ENCODE results near the gene RAD51D.

RAD51D gene

GRCh38 chr17:35138218-35138617 is 18.6 kb upstream of the RAD51D start:
- H3K9me3 ChIP-seq (ENCODE audit: control insufficient read depth in 1 of 2, low read length in 2 of 2) = no peaks in the 10 kb centered on the region
- no peak overlapping the region for H3K4me3 ChIP-seq (ENCODE audit: low read depth in 1 of 2, low read length in 2 of 2)
- peaks cover 43 to 56% of the 10 kb centered on the region in 2 donors for H3K36me3 ChIP-seq (ENCODE audit: control insufficient read depth in 1 of 2, insufficient read depth in 2 of 2, low read length in 2 of 2)
- peaks cover 0 to 8% of the 10 kb centered on the region in 2 donors for H3K4me1 ChIP-seq (ENCODE audit: control insufficient read depth in 1 of 2, insufficient read depth in 2 of 2, low read length in 2 of 2)
- H3K27me3 ChIP-seq (ENCODE audit: low read depth, low read length) = no peaks in the 10 kb centered on the region
- no peak overlapping the region for H3K27ac ChIP-seq (ENCODE audit: low read length)

GRCh38 chr17:35135322-35135721 is 15.7 kb upstream of the RAD51D start:
- no peak overlapping the region for H3K27ac ChIP-seq (ENCODE audit: low read length)
- H3K36me3 ChIP-seq (ENCODE audit: control insufficient read depth in 1 of 2, insufficient read depth in 2 of 2, low read length in 2 of 2) = peaks cover 61 to 80% of the 10 kb centered on the region in 2 donors
- no peaks in the 10 kb centered on the region for H3K9me3 ChIP-seq (ENCODE audit: control insufficient read depth in 1 of 2, low read length in 2 of 2)
- no peak overlapping the region for H3K4me3 ChIP-seq (ENCODE audit: low read depth in 1 of 2, low read length in 2 of 2)
- no peaks in the 10 kb centered on the region for H3K27me3 ChIP-seq (ENCODE audit: low read depth, low read length)
- H3K4me1 ChIP-seq (ENCODE audit: control insufficient read depth in 1 of 2, insufficient read depth in 2 of 2, low read length in 2 of 2) = no peaks in the 10 kb centered on the region

- no peak overlapping the region for H3K27ac ChIP-seq (ENCODE audit: low read length)
- peaks cover 59 to 69% of the 10 kb centered on the region in 2 donors for H3K36me3 ChIP-seq (ENCODE audit: control insufficient read depth in 1 of 2, insufficient read depth in 2 of 2, low read length in 2 of 2)
- no peaks in the 10 kb centered on the region for H3K4me1 ChIP-seq (ENCODE audit: control insufficient read depth in 1 of 2, insufficient read depth in 2 of 2, low read length in 2 of 2)
- H3K9me3 ChIP-seq (ENCODE audit: control insufficient read depth in 1 of 2, low read length in 2 of 2) = no peaks in the 10 kb centered on the region
- H3K4me3 ChIP-seq (ENCODE audit: low read depth in 1 of 2, low read length in 2 of 2) = no peak overlapping the region
- H3K27me3 ChIP-seq (ENCODE audit: low read depth, low read length) = no peaks in the 10 kb centered on the region
Observed at GRCh38 chr17:35132816-35133550, 13.3 kb upstream of the RAD51D start.

- peaks cover 52 to 61% of the 10 kb centered on the region in 2 donors for H3K36me3 ChIP-seq (ENCODE audit: control insufficient read depth in 1 of 2, insufficient read depth in 2 of 2, low read length in 2 of 2)
- no peak overlapping the region for H3K4me3 ChIP-seq (ENCODE audit: low read depth in 1 of 2, low read length in 2 of 2)
- H3K27ac ChIP-seq (ENCODE audit: low read length) = no peak overlapping the region
- H3K27me3 ChIP-seq (ENCODE audit: low read depth, low read length) = no peaks in the 10 kb centered on the region
- no peaks in the 10 kb centered on the region for H3K9me3 ChIP-seq (ENCODE audit: control insufficient read depth in 1 of 2, low read length in 2 of 2)
- no peaks in the 10 kb centered on the region for H3K4me1 ChIP-seq (ENCODE audit: control insufficient read depth in 1 of 2, insufficient read depth in 2 of 2, low read length in 2 of 2)
Observed at GRCh38 chr17:35132099-35132498, 12.4 kb upstream of the RAD51D start.

GRCh38 chr17:35130392-35130791 is 10.7 kb upstream of the RAD51D start:
- H3K27ac ChIP-seq (ENCODE audit: low read length) = no peak overlapping the region
- H3K27me3 ChIP-seq (ENCODE audit: low read depth, low read length) = no peaks in the 10 kb centered on the region
- H3K36me3 ChIP-seq (ENCODE audit: control insufficient read depth in 1 of 2, insufficient read depth in 2 of 2, low read length in 2 of 2) = peaks cover 38 to 44% of the 10 kb centered on the region in 2 donors
- H3K9me3 ChIP-seq (ENCODE audit: control insufficient read depth in 1 of 2, low read length in 2 of 2) = no peaks in the 10 kb centered on the region
- H3K4me1 ChIP-seq (ENCODE audit: control insufficient read depth in 1 of 2, insufficient read depth in 2 of 2, low read length in 2 of 2) = no peaks in the 10 kb centered on the region
- no peak overlapping the region for H3K4me3 ChIP-seq (ENCODE audit: low read depth in 1 of 2, low read length in 2 of 2)

- H3K9me3 ChIP-seq (ENCODE audit: control insufficient read depth in 1 of 2, low read length in 2 of 2) = no peaks in the 10 kb centered on the region
- no peak overlapping the region for H3K4me3 ChIP-seq (ENCODE audit: low read depth in 1 of 2, low read length in 2 of 2)
- no peak overlapping the region for H3K27ac ChIP-seq (ENCODE audit: low read length)
- H3K36me3 ChIP-seq (ENCODE audit: control insufficient read depth in 1 of 2, insufficient read depth in 2 of 2, low read length in 2 of 2) = peaks cover 33 to 39% of the 10 kb centered on the region in 2 donors
- no peaks in the 10 kb centered on the region for H3K4me1 ChIP-seq (ENCODE audit: control insufficient read depth in 1 of 2, insufficient read depth in 2 of 2, low read length in 2 of 2)
- H3K27me3 ChIP-seq (ENCODE audit: low read depth, low read length) = no peaks in the 10 kb centered on the region
Observed at GRCh38 chr17:35129973-35130351, 10.3 kb upstream of the RAD51D start.

GRCh38 chr17:35129154-35129972 is 9.7 kb upstream of the RAD51D start:
- peaks cover 29 to 35% of the 10 kb centered on the region in 2 donors for H3K36me3 ChIP-seq (ENCODE audit: control insufficient read depth in 1 of 2, insufficient read depth in 2 of 2, low read length in 2 of 2)
- H3K27ac ChIP-seq (ENCODE audit: low read length) = no peak overlapping the region
- H3K4me1 ChIP-seq (ENCODE audit: control insufficient read depth in 1 of 2, insufficient read depth in 2 of 2, low read length in 2 of 2) = no peaks in the 10 kb centered on the region
- no peaks in the 10 kb centered on the region for H3K9me3 ChIP-seq (ENCODE audit: control insufficient read depth in 1 of 2, low read length in 2 of 2)
- no peaks in the 10 kb centered on the region for H3K27me3 ChIP-seq (ENCODE audit: low read depth, low read length)
- H3K4me3 ChIP-seq (ENCODE audit: low read depth in 1 of 2, low read length in 2 of 2) = no peak overlapping the region

GRCh38 chr17:35127751-35128514 is 8.3 kb upstream of the RAD51D start:
- no peaks in the 10 kb centered on the region for H3K27me3 ChIP-seq (ENCODE audit: low read depth, low read length)
- no peaks in the 10 kb centered on the region for H3K4me1 ChIP-seq (ENCODE audit: control insufficient read depth in 1 of 2, insufficient read depth in 2 of 2, low read length in 2 of 2)
- peaks cover 16 to 21% of the 10 kb centered on the region in 2 donors for H3K36me3 ChIP-seq (ENCODE audit: control insufficient read depth in 1 of 2, insufficient read depth in 2 of 2, low read length in 2 of 2)
- no peaks in the 10 kb centered on the region for H3K9me3 ChIP-seq (ENCODE audit: control insufficient read depth in 1 of 2, low read length in 2 of 2)
- H3K4me3 ChIP-seq (ENCODE audit: low read depth in 1 of 2, low read length in 2 of 2) = no peak overlapping the region
- H3K27ac ChIP-seq (ENCODE audit: low read length) = no peak overlapping the region

GRCh38 chr17:35121315-35121714 is 1.7 kb upstream of the RAD51D start, which contains the start of gene FNDC8:
TSS of gene FNDC8 (plus strand) at chr17:35121615. CDS start at chr17:35121694, 79 bp downstream.
- Histone ChIP-seq H3K27me3 (ENCODE audit: low read depth, low read length) (no peaks in the 10 kb centered on the region), H3K27ac (ENCODE audit: low read length) (no peak within 1 kb of the TSS), H3K36me3 (ENCODE audit: control insufficient read depth in 1 of 2, insufficient read depth in 2 of 2, low read length in 2 of 2) (no peaks in the 10 kb centered on the region), H3K9me3 (ENCODE audit: control insufficient read depth in 1 of 2, low read length in 2 of 2) (no peaks in the 10 kb centered on the region), H3K4me3 (ENCODE audit: low read depth in 1 of 2, low read length in 2 of 2) (no peak within 1 kb of the TSS), H3K4me1 (ENCODE audit: control insufficient read depth in 1 of 2, insufficient read depth in 2 of 2, low read length in 2 of 2) (peaks cover 0 to 12% of the 10 kb centered on the region in 2 donors)

- H3K4me3 ChIP-seq (ENCODE audit: low read depth in 1 of 2, low read length in 2 of 2) = no peak overlapping the region
Observed at GRCh38 chr17:35117984-35118383, 1.7 kb downstream of the RAD51D start.

GRCh38 chr17:35116845-35117244 is 2.8 kb downstream of the RAD51D start:
- Histone ChIP-seq H3K27ac (ENCODE audit: low read length) (no peak overlapping the region), H3K27me3 (ENCODE audit: low read depth, low read length) (no peaks in the 10 kb centered on the region), H3K4me1 (ENCODE audit: control insufficient read depth in 1 of 2, insufficient read depth in 2 of 2, low read length in 2 of 2) (peaks cover 0 to 12% of the 10 kb centered on the region in 2 donors), H3K4me3 (ENCODE audit: low read depth in 1 of 2, low read length in 2 of 2) (no peak overlapping the region), H3K36me3 (ENCODE audit: control insufficient read depth in 1 of 2, insufficient read depth in 2 of 2, low read length in 2 of 2) (no peaks in the 10 kb centered on the region), H3K9me3 (ENCODE audit: control insufficient read depth in 1 of 2, low read length in 2 of 2) (no peaks in the 10 kb centered on the region)

More at GRCh38 chr17:35117984-35118383, 1.7 kb downstream of the RAD51D start:
- Histone ChIP-seq H3K9me3 (ENCODE audit: control insufficient read depth in 1 of 2, low read length in 2 of 2) (no peaks in the 10 kb centered on the region), H3K27ac (ENCODE audit: low read length) (no peak overlapping the region), H3K4me1 (ENCODE audit: control insufficient read depth in 1 of 2, insufficient read depth in 2 of 2, low read length in 2 of 2) (peaks cover 0 to 12% of the 10 kb centered on the region in 2 donors), H3K36me3 (ENCODE audit: control insufficient read depth in 1 of 2, insufficient read depth in 2 of 2, low read length in 2 of 2) (no peaks in the 10 kb centered on the region), H3K27me3 (ENCODE audit: low read depth, low read length) (no peaks in the 10 kb centered on the region)

All from muscle layer of duodenum (tissue), 2 donors.